ENCODE data around the gene SMU1. TPM values are rescaled to one million over a fixed set of nuclear protein-coding genes. Genes with fewer than 3 reads are reported as not detected.
"Not testable (repeated sequence)": the region's sequence is repeated elsewhere in the genome, so short reads cannot be mapped to it uniquely, and the experiment has no call there.

Gene SMU1
- total RNA-seq, 1 experiment from 2014 or later = 23.6 TPM

DNA sequence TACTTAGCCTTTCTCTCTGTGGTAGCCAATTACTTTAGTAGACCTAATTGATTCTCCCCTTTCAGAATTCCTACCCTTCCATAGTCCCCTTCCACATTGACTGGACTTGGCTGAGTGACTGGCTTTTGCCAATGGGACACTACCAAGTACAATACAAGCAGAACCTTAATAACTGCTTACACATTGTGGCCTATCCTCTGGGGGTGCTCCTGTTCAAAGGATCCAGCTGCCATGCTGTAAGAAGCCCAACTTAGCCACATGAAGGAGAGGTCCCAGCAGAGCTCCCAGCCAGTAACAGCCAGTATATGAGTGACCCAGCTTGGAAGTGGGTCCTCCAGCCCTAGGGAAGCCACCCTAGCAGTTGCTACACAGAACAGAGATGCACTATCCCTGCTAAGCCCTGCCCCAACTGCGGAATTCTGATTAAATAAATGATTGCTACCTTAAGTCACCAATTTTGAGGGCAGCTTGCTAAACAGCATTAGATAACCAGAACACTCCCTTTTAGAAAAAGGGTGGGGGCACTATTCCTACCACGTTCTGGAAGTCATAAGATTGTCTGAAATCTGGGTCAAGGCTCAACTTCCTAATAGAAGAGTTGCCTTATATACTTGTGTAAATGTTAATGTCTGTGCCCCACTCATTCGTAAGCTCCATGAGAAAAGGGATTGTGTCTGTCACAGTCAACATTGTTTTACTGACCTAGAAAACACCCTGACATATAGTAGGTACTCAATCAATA is 64.0 kb downstream of the SMU1 start:
- Histone ChIP-seq H3K27me3 (replicated peaks; ENCODE audit: control insufficient read depth, insufficient read depth, low read length) (no peaks in the 10 kb centered on the region), H3K4me1 (no peaks in the 10 kb centered on the region), H3K36me3 (ENCODE audit: control insufficient read depth, insufficient read depth, low read length) (no peaks in the 10 kb centered on the region), H3K9me3 (no peaks in the 10 kb centered on the region), H3K4me3 (ENCODE audit: low read depth, low read length) (no peak overlapping the region)
- Mint-ChIP-seq H3K4me1 (ENCODE audit: low read depth, unreplicated experiment) (no peaks in the 10 kb centered on the region), H3K9me3 (ENCODE audit: unreplicated experiment) (no peaks in the 10 kb centered on the region), H3K4me3 (ENCODE audit: unreplicated experiment) (no peak overlapping the region), H3K27ac (ENCODE audit: unreplicated experiment) (no peak overlapping the region), H3K27me3 (ENCODE audit: insufficient read depth, unreplicated experiment) (no peaks in the 10 kb centered on the region), H3K36me3 (ENCODE audit: insufficient read depth, unreplicated experiment) (no peaks in the 10 kb centered on the region)
- DNase-seq = no peak
- no TSS peak for BruUV-seq (replicated peaks)
- ChIA-PET POLR2A (interaction anchor here (3.1 kb wide), 1 partner anchor 13 kb away, joined by 10 read pairs; the partner anchor contains the start of gene DNAJA1), CTCF (no interaction called here)
- intact Hi-C loops (cut with micrococcal nuclease; ENCODE audit: unreplicated experiment) = no loop called here
- TF ChIP-seq, protein P1, sequence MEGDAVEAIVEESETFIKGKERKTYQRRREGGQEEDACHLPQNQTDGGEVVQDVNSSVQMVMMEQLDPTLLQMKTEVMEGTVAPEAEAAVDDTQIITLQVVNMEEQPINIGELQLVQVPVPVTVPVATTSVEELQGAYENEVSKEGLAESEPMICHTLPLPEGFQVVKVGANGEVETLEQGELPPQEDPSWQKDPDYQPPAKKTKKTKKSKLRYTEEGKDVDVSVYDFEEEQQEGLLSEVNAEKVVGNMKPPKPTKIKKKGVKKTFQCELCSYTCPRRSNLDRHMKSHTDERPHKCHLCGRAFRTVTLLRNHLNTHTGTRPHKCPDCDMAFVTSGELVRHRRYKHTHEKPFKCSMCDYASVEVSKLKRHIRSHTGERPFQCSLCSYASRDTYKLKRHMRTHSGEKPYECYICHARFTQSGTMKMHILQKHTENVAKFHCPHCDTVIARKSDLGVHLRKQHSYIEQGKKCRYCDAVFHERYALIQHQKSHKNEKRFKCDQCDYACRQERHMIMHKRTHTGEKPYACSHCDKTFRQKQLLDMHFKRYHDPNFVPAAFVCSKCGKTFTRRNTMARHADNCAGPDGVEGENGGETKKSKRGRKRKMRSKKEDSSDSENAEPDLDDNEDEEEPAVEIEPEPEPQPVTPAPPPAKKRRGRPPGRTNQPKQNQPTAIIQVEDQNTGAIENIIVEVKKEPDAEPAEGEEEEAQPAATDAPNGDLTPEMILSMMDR (IDR thresholded peaks at IDR 0.05; ENCODE audit: insufficient read depth in 1 of 2, low read depth in 1 of 2, low read length in 1 of 2, severe bottlenecking in 1 of 2, unreplicated experiment in 1 of 2) = no peak

DNA sequence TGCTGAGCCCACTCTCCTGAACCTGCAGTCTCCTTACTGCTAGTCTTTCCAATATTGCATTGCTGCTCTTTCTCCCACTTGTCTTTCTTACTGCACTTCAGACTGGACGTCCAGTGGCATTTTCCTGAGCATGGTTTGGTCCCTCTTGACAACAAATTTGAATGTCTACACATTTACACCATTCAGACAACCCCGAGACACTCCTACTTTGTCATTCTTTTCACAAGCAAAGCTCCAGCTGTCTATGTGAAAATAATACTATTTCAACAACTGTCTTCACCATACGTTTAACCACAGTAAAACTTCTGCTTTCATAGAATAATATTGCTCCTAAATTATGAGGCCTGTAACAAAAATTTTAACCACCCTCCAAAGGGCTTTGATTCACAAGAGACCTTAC is 64.6 kb downstream of the SMU1 start:
- H3K9me3 Mint-ChIP-seq (ENCODE audit: unreplicated experiment) = no peaks in the 10 kb centered on the region
- Histone ChIP-seq H3K36me3 (ENCODE audit: control insufficient read depth, insufficient read depth, low read length) (no peaks in the 10 kb centered on the region), H3K4me1 (no peaks in the 10 kb centered on the region), H3K27me3 (replicated peaks; ENCODE audit: control insufficient read depth, insufficient read depth, low read length) (no peaks in the 10 kb centered on the region), H3K4me3 (ENCODE audit: low read depth, low read length) (no peak overlapping the region), H3K9me3 (no peaks in the 10 kb centered on the region)
- POLR2A ChIA-PET = no interaction called here
- no peak overlapping the region for H3K27ac Mint-ChIP-seq (ENCODE audit: unreplicated experiment)
- intact Hi-C loops (cut with micrococcal nuclease; ENCODE audit: unreplicated experiment) = no loop called here
- no TSS peak for BruUV-seq (replicated peaks)
- no peak for DNase-seq
- CTCF ChIA-PET = no interaction called here
- no peaks in the 10 kb centered on the region for H3K4me1 Mint-ChIP-seq (ENCODE audit: low read depth, unreplicated experiment)
- TF ChIP-seq, protein P1 (IDR thresholded peaks at IDR 0.05; ENCODE audit: insufficient read depth in 1 of 2, low read depth in 1 of 2, low read length in 1 of 2, severe bottlenecking in 1 of 2, unreplicated experiment in 1 of 2) = no peak
- H3K36me3 Mint-ChIP-seq (ENCODE audit: insufficient read depth, unreplicated experiment) = no peaks in the 10 kb centered on the region
- no peaks in the 10 kb centered on the region for H3K27me3 Mint-ChIP-seq (ENCODE audit: insufficient read depth, unreplicated experiment)
- H3K4me3 Mint-ChIP-seq (ENCODE audit: unreplicated experiment) = no peak overlapping the region

DNA sequence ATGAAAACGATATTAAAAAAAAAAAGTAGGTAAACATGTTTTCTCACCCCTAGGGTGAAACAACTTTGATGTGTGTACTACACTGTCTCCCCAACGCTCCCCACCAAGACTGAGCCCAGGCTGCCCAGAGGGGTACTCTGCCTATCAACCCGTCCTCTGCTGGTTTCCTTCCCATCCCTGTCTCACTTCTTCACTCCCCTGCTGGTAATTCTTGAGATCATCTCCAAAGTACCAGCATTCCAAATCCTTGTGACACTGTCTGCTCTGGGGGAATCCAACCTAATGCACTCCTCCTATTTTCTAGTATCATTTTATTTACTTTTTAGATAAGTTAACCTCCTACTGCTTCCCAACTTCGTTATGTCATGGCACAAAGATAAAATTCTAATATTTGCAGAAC is 68.7 kb downstream of the SMU1 start:
- ChIA-PET POLR2A (interaction anchor here (1.2 kb wide), 1 partner anchor 17 kb away, joined by 4 read pairs; no protein-coding TSS in a partner anchor), CTCF (no interaction called here)
- H3K27me3 ChIP-seq (replicated peaks; ENCODE audit: control insufficient read depth, insufficient read depth, low read length) = no peaks in the 10 kb centered on the region
- TF ChIP-seq, protein P1 (IDR thresholded peaks at IDR 0.05; ENCODE audit: insufficient read depth in 1 of 2, low read depth in 1 of 2, low read length in 1 of 2, severe bottlenecking in 1 of 2, unreplicated experiment in 1 of 2) = no peak
- no peak for DNase-seq
- Mint-ChIP-seq H3K4me3 (ENCODE audit: unreplicated experiment) (no peak overlapping the region), H3K4me1 (ENCODE audit: low read depth, unreplicated experiment) (no peaks in the 10 kb centered on the region), H3K9me3 (ENCODE audit: unreplicated experiment) (no peaks in the 10 kb centered on the region), H3K36me3 (ENCODE audit: insufficient read depth, unreplicated experiment) (no peaks in the 10 kb centered on the region), H3K27me3 (ENCODE audit: insufficient read depth, unreplicated experiment) (no peaks in the 10 kb centered on the region), H3K27ac (ENCODE audit: unreplicated experiment) (no peak overlapping the region)
- no peak overlapping the region for H3K4me3 ChIP-seq (ENCODE audit: low read depth, low read length)
- H3K4me1 ChIP-seq = no peaks in the 10 kb centered on the region
- BruUV-seq (replicated peaks) = no TSS peak
- H3K9me3 ChIP-seq = no peaks in the 10 kb centered on the region
- intact Hi-C loops (cut with micrococcal nuclease; ENCODE audit: unreplicated experiment) = no loop called here
- no peaks in the 10 kb centered on the region for H3K36me3 ChIP-seq (ENCODE audit: control insufficient read depth, insufficient read depth, low read length)

DNA sequence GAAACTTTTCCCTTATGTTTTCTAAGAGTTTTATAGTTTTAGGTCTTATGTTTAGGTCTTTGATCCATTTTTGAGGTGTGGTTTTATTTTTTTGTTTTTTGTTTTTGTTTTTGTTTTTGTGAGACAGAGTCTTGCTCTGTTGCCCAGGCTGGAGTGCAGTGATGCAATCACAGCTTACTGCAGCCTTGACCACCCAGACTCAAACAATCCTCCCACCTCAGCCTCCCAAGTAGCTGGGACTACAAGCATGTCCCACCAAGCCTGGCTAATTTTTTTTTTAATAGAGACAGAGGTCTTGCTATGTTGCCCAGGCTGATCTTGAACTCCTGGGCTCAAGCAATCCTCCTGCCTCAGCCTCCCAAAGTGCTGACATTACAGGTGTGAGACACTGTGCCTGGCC is 71.1 kb downstream of the SMU1 start:
- intact Hi-C loops (cut with micrococcal nuclease; ENCODE audit: unreplicated experiment); H3K27ac Mint-ChIP-seq (ENCODE audit: unreplicated experiment); H3K27me3 ChIP-seq (replicated peaks; ENCODE audit: control insufficient read depth, insufficient read depth, low read length); DNase-seq; POLR2A ChIA-PET; H3K4me1 ChIP-seq; H3K9me3 ChIP-seq; H3K9me3 Mint-ChIP-seq (ENCODE audit: unreplicated experiment); H3K4me3 Mint-ChIP-seq (ENCODE audit: unreplicated experiment); H3K4me3 ChIP-seq (ENCODE audit: low read depth, low read length); H3K36me3 ChIP-seq (ENCODE audit: control insufficient read depth, insufficient read depth, low read length); H3K27me3 Mint-ChIP-seq (ENCODE audit: insufficient read depth, unreplicated experiment); BruUV-seq (replicated peaks); CTCF ChIA-PET: not testable (repeated sequence)
- H3K4me1 Mint-ChIP-seq (ENCODE audit: low read depth, unreplicated experiment) = peaks cover 11% of the 10 kb centered on the region
- peaks cover 11% of the 10 kb centered on the region for H3K36me3 Mint-ChIP-seq (ENCODE audit: insufficient read depth, unreplicated experiment)

DNA sequence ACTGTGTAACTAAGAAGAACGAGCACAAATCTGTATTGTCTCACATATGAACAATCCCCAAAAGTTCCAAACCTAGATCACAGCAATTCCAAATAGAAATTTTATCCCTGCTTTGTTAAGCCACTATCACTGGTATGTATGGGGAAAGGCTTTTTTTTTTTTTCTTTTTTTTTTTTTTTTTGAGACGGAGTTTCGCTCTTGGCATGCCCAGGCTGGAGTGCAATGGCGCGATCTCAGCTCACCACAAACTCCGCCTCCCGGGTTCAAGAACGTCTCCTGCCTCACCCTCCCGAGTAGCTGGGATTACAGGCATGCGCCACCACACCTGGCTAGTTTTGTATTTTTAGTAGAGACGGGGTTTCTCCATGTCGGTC is 75.8 kb downstream of the SMU1 start:
- H3K27me3 Mint-ChIP-seq (ENCODE audit: insufficient read depth, unreplicated experiment); BruUV-seq (replicated peaks); H3K4me1 ChIP-seq; H3K9me3 ChIP-seq; H3K9me3 Mint-ChIP-seq (ENCODE audit: unreplicated experiment); H3K27me3 ChIP-seq (replicated peaks; ENCODE audit: control insufficient read depth, insufficient read depth, low read length); DNase-seq; H3K36me3 ChIP-seq (ENCODE audit: control insufficient read depth, insufficient read depth, low read length): not testable (repeated sequence)
- Mint-ChIP-seq H3K4me3 (ENCODE audit: unreplicated experiment) (peak overlapping the region; percentile 82), H3K27ac (ENCODE audit: unreplicated experiment) (peak overlapping the region; percentile 87), H3K36me3 (ENCODE audit: insufficient read depth, unreplicated experiment) (peaks cover 29% of the 10 kb centered on the region), H3K4me1 (ENCODE audit: low read depth, unreplicated experiment) (peaks cover 19% of the 10 kb centered on the region)
- CTCF ChIA-PET = interaction anchor here (0.7 kb wide), 1 partner anchor 421 kb away, joined by 3 read pairs; no protein-coding TSS in a partner anchor
- POLR2A ChIA-PET = interaction anchor here (0.7 kb wide), 1 partner anchor 24 kb away, joined by 4 read pairs; the partner anchor contains the start of gene DNAJA1
- H3K4me3 ChIP-seq (ENCODE audit: low read depth, low read length) = peak overlapping the region; percentile 84
- intact Hi-C loops (cut with micrococcal nuclease; ENCODE audit: unreplicated experiment) = loop anchor here (1.0 kb wide), 3 partner anchors 25 to 162 kb away; partner anchors contain the start of gene DNAJA1
